Endodermal cell (in vitro differentiated cells): ENCODE results near the gene MAB21L4. TPM values are rescaled to one million over a fixed set of nuclear protein-coding genes. Genes with fewer than 3 reads are reported as not detected.

ENCODE experiments used
- DNase-seq: peaks from one replicate; pipeline ENCODE4 v3.0.0-alpha.2; 2017
- H3K27ac ChIP-seq: 2 replicates; pipeline ENCODE4 v1.5.1; 2013; ENCODE audit warnings: mild to moderate bottlenecking, low read depth, low read length, moderate library complexity
- H3K27me3 ChIP-seq: 2 replicates; pipeline ENCODE4 v1.6.1; 2013; ENCODE audit warnings: mild to moderate bottlenecking, low read length, moderate library complexity; ENCODE audit not compliant: insufficient read depth, control insufficient read depth, poor library complexity, severe bottlenecking
- H3K36me3 ChIP-seq: 2 replicates; pipeline ENCODE4 v1.7.0; 2013; ENCODE audit warnings: mild to moderate bottlenecking, low read length, moderate library complexity; ENCODE audit not compliant: control insufficient read depth, insufficient read depth
- H3K4me1 ChIP-seq: one replicate; pipeline ENCODE4 v1.7.0; 2013; ENCODE audit warnings: low read length; ENCODE audit not compliant: control insufficient read depth, insufficient read depth
- H3K4me3 ChIP-seq: 2 replicates; pipeline ENCODE4 v1.5.1; 2013; ENCODE audit warnings: mild to moderate bottlenecking, low read length, moderate library complexity
- H3K9ac ChIP-seq: 2 replicates; pipeline ENCODE4 v1.6.1; 2013; ENCODE audit warnings: mild to moderate bottlenecking, low read length, moderate library complexity; ENCODE audit not compliant: poor library complexity, severe bottlenecking; ENCODE audit errors: extremely low read depth
- H3K9me3 ChIP-seq: 2 replicates; pipeline ENCODE4 v1.6.1; 2013; ENCODE audit warnings: mild to moderate bottlenecking, low read length, moderate library complexity; ENCODE audit not compliant: control insufficient read depth
- H3K27ac Mint-ChIP-seq: 2 replicates; pipeline ENCODE4 v1.8.0; 2020; ENCODE audit warnings: mixed read lengths
- H3K27me3 Mint-ChIP-seq: 2 replicates; pipeline ENCODE4 v1.8.0; 2021; ENCODE audit warnings: mild to moderate bottlenecking, mixed read lengths; ENCODE audit not compliant: insufficient read depth
- H3K36me3 Mint-ChIP-seq: 2 replicates; pipeline ENCODE4 v1.8.0; 2020; ENCODE audit warnings: low read depth, mixed read lengths
- H3K4me1 Mint-ChIP-seq: 2 replicates; pipeline ENCODE4 v1.8.0; 2020; ENCODE audit warnings: mixed read lengths
- H3K4me3 Mint-ChIP-seq: 2 replicates; pipeline ENCODE4 v1.8.0; 2020; ENCODE audit warnings: mild to moderate bottlenecking, moderate library complexity, mixed read lengths
- H3K9me3 Mint-ChIP-seq: 2 replicates; pipeline ENCODE4 v1.8.0; 2020; ENCODE audit warnings: mild to moderate bottlenecking, mixed read lengths
- CTCF ChIP-seq: fragments of 200-600 bp; sonication (generic); conservative IDR thresholded peaks from 2 replicates; pipeline ENCODE4 v1.5.0; 2021; ENCODE audit warnings: antibody characterized with exemption, mild to moderate bottlenecking
- WGBS, 2 experiments: methylation state at CpG; one replicate each; pipeline versions ENCODE4 v1.1.5 to v1.1.7; 2013; ENCODE audit warnings: missing lambda C conversion rate in 2 of 2, mixed read lengths in 1 of 2; ENCODE audit not compliant: insufficient coverage in 1 of 2, insufficient read length in 1 of 2; 5-methylcytosine and 5-hydroxymethylcytosine counted together
- total RNA-seq, 2 donors: library from RNA; stranded (reverse); fragmentation: NEBNext Ultra II Directional in 1 of 2; extraction: Animal tissue kit (Norgen Biotek cat#: 25700) in 1 of 2; gene quantifications; 2 replicates in 1 of 2; 3 replicates in 1 of 2; pipeline ENCODE4 v1.2.1, GENCODE V29; 2021

The MAB21L4 gene
- total RNA-seq, 2 donors from 2014 or later, result 0.31 TPM; not detected in 1

DNA sequence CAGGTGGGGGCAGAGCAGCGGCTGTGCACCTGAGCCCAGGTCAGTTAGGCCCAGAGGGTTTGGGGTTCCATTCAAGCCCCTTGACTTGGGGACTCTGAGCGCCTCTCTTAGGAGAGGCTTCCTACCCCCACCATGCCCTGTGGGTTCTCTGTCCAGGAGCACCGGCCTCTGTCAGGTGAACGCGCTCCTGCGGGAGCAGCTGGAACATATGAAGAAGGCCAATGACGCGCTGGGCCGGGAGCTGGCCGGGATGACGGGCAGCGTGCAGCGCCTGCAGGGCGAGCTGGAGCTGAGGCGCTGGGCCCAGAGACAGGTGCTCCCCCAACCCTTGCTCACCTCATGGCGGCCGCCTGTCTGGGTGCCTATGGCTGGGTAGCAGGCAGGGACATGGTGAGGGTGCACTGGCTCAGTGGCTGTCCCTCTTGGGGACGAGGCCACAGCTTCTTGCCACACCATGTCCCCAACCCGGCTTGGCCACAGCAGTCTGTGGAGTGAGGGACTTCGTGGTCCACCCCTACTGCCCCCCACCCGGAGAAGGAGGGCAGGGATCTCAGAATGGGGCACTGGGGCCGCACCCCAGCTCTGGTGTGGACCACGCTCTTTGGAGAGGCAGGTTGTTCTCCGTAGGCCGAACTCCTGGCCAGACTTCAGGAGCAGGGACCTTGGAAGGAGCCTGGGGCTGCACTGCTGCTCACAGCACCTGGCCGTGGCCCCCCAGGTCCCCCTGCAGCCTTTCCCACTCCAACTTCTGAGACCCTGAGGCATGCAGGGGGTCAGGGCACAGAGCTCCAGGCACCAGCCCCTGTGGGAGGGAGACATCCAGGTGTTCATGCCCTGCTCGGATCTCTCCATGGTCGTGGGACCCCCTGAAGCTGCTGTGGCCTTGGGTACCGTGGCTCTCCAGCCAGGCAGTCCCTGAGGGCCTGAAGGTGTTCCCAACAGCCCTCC, 29.9 kb upstream of the MAB21L4 start:
- no peaks in the 10 kb centered on the region for H3K36me3 Mint-ChIP-seq
- no peaks in the 10 kb centered on the region for H3K36me3 ChIP-seq
- no peaks in the 10 kb centered on the region for H3K27me3 Mint-ChIP-seq
- no peaks in the 10 kb centered on the region for H3K27me3 ChIP-seq
- H3K4me3 ChIP-seq, result no peak overlapping the region
- TF ChIP-seq CTCF, result no peak
- no peak overlapping the region for H3K27ac ChIP-seq
- H3K9ac ChIP-seq, result no peak overlapping the region
- H3K4me1 Mint-ChIP-seq, result no peaks in the 10 kb centered on the region
- 95 to 96% methylated on average over 17 to 29 of the region's 29 CpGs for WGBS, 2 experiments
- H3K9me3 Mint-ChIP-seq, result no peaks in the 10 kb centered on the region
- H3K4me1 ChIP-seq, result no peaks in the 10 kb centered on the region
- H3K4me3 Mint-ChIP-seq, result no peak overlapping the region
- no peak overlapping the region for H3K27ac Mint-ChIP-seq
- DNase-seq, result peak; percentile 54
- H3K9me3 ChIP-seq, result no peaks in the 10 kb centered on the region

DNA sequence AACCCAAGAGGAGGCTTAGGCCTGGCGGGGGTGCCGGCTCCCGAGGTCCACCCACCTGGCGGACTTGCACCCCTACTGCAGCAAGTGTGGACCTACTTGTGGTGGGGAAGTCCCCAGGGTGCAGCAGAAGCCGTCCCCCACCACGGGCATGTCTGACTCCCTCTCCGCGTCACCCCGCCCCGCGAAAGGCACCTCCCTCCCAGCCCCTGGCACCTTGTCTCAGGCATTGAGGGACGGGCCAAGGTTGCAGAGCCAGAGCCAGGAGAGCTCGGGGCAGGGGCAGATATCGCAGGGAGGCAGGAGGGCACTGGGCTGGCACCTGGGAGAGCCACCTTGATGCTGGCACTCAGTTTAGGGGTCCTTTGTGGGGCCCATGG, 29.2 kb upstream of the MAB21L4 start:
- Mint-ChIP-seq H3K27me3 (no peaks in the 10 kb centered on the region), H3K27ac (no peak overlapping the region), H3K36me3 (no peaks in the 10 kb centered on the region), H3K9me3 (no peaks in the 10 kb centered on the region), H3K4me3 (no peak overlapping the region), H3K4me1 (no peaks in the 10 kb centered on the region)
- Histone ChIP-seq H3K27me3 (no peaks in the 10 kb centered on the region), H3K27ac (no peak overlapping the region), H3K4me1 (no peaks in the 10 kb centered on the region), H3K36me3 (no peaks in the 10 kb centered on the region), H3K9ac (no peak overlapping the region), H3K9me3 (no peaks in the 10 kb centered on the region), H3K4me3 (no peak overlapping the region)
- no peak for DNase-seq
- WGBS, 2 experiments, result 95 to 96% methylated on average over 9 to 14 of the region's 14 CpGs
- no peak for TF ChIP-seq CTCF

GRCh38 chr2:240922982-240923537, 27.1 kb upstream of the MAB21L4 start:
- no peaks in the 10 kb centered on the region for H3K4me1 ChIP-seq
- no peak overlapping the region for H3K4me3 ChIP-seq
- Mint-ChIP-seq H3K36me3 (no peaks in the 10 kb centered on the region), H3K4me1 (no peaks in the 10 kb centered on the region), H3K27me3 (no peaks in the 10 kb centered on the region), H3K9me3 (no peaks in the 10 kb centered on the region), H3K4me3 (no peak overlapping the region), H3K27ac (no peak overlapping the region)
- DNase-seq, result no peak
- TF ChIP-seq CTCF, result no peak
- no peak overlapping the region for H3K9ac ChIP-seq
- H3K27me3 ChIP-seq, result no peaks in the 10 kb centered on the region
- H3K27ac ChIP-seq, result no peak overlapping the region
- H3K9me3 ChIP-seq, result no peaks in the 10 kb centered on the region
- no peaks in the 10 kb centered on the region for H3K36me3 ChIP-seq
- whole genome bisulfite sequencing, 2 experiments, result 78 to 84% methylated on average over 6 to 13 of the region's 15 CpGs
